Measurements from ENCODE around the gene RNF187. TPM values are rescaled to one million over a fixed set of nuclear protein-coding genes. Genes with fewer than 3 reads are reported as not detected.

Gene RNF187
- total RNA-seq, 1 experiment from 2014 or later: 137 TPM

GRCh38 chr1:228471154-228471761, 15.9 kb upstream of the RNF187 start:
- no peak overlapping the region for H2AFZ ChIP-seq (ENCODE audit: low read depth, low read length, poor library complexity, severe bottlenecking)
- no peaks in the 10 kb centered on the region for H3K79me2 ChIP-seq (ENCODE audit: insufficient read depth, low read length)
- BruUV-seq (replicated peaks): no TSS peak
- H3K4me3 ChIP-seq (replicated peaks in 1 of 2; ENCODE audit: low read depth in 1 of 2, low read length in 2 of 2): no peak overlapping the region
- no peaks in the 10 kb centered on the region for H3K9me2 ChIP-seq (ENCODE audit: insufficient read depth)
- DNase-seq (ENCODE audit: low read depth, low spot score) (no peak), ATAC-seq (no peak)
- no peaks in the 10 kb centered on the region for H4K20me1 ChIP-seq (ENCODE audit: insufficient read depth)
- ChIA-PET POLR2A (interaction anchor here (2.4 kb wide), 1 partner anchor 12 kb away, joined by 8 read pairs; a partner anchor contains a TSS), CTCF (interaction anchor here (1.2 kb wide), 2 partner anchors 8 to 13 kb away, joined by 4 read pairs; no protein-coding TSS in a partner anchor), RAD21 (ENCODE audit: low non-redundant PET in 1 of 2, low total read pairs in 2 of 2, uncharacterized antibody in 2 of 2, unreplicated experiment in 2 of 2) (no interaction called here)
- H3K4me1 ChIP-seq (ENCODE audit: control insufficient read depth in 1 of 2, insufficient read depth in 2 of 2, low read length in 2 of 2): peaks cover 0 to 12% of the 10 kb centered on the region in 2 experiments; a peak in 2 of 4 replicates
- H3K9ac ChIP-seq (ENCODE audit: low read length): no peak overlapping the region
- no peaks in the 10 kb centered on the region for H3K27me3 ChIP-seq (ENCODE audit: insufficient read depth, low read length)
- TF ChIP-seq SRF (IDR thresholded peaks at IDR 0.05; ENCODE audit: low read depth) (no peak), TCF7L2 (IDR thresholded peaks at IDR 0.05; ENCODE audit: borderline replicate concordance, extremely low read depth, insufficient read depth, insufficient read length) (no peak), EGR1 (IDR thresholded peaks at IDR 0.05; ENCODE audit: low read depth) (no peak), EZH2phosphoT487 (IDR thresholded peaks at IDR 0.05; ENCODE audit: borderline replicate concordance) (no peak), JUND (IDR thresholded peaks at IDR 0.05) (no peak), ZFX (IDR thresholded peaks at IDR 0.05) (no peak), SIN3A (IDR thresholded peaks at IDR 0.05; ENCODE audit: low read depth) (no peak), RAD21 (IDR thresholded peaks at IDR 0.05; ENCODE audit: low read depth) (no peak), ELF1 (IDR thresholded peaks at IDR 0.05; ENCODE audit: borderline replicate concordance, low read depth) (no peak), YY1 (IDR thresholded peaks at IDR 0.05; ENCODE audit: extremely low read depth, insufficient replicate concordance, low read depth, low read length) (no peak), REST (IDR thresholded peaks at IDR 0.05; ENCODE audit: low read depth) (no peak), SP1 (IDR thresholded peaks at IDR 0.05; ENCODE audit: low read depth) (no peak)
- TF ChIP-seq, protein P1, sequence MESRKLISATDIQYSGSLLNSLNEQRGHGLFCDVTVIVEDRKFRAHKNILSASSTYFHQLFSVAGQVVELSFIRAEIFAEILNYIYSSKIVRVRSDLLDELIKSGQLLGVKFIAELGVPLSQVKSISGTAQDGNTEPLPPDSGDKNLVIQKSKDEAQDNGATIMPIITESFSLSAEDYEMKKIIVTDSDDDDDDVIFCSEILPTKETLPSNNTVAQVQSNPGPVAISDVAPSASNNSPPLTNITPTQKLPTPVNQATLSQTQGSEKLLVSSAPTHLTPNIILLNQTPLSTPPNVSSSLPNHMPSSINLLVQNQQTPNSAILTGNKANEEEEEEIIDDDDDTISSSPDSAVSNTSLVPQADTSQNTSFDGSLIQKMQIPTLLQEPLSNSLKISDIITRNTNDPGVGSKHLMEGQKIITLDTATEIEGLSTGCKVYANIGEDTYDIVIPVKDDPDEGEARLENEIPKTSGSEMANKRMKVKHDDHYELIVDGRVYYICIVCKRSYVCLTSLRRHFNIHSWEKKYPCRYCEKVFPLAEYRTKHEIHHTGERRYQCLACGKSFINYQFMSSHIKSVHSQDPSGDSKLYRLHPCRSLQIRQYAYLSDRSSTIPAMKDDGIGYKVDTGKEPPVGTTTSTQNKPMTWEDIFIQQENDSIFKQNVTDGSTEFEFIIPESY (IDR thresholded peaks at IDR 0.05; ENCODE audit: extremely low read depth, insufficient replicate concordance, low read length): no peak
- TF ChIP-seq, protein P2, sequence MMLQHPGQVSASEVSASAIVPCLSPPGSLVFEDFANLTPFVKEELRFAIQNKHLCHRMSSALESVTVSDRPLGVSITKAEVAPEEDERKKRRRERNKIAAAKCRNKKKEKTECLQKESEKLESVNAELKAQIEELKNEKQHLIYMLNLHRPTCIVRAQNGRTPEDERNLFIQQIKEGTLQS (IDR thresholded peaks at IDR 0.05): no peak
- H3K27ac ChIP-seq (ENCODE audit: low read depth, low read length): no peak overlapping the region
- no peak overlapping the region for H3K4me2 ChIP-seq (ENCODE audit: low read length)
- no peaks in the 10 kb centered on the region for H3K36me3 ChIP-seq (ENCODE audit: control insufficient read depth in 1 of 2, insufficient read depth in 2 of 2, low read length in 2 of 2)
- intact Hi-C loops (cut with micrococcal nuclease): no loop called here
- no peaks in the 10 kb centered on the region for H3K9me3 ChIP-seq (ENCODE audit: control insufficient read depth in 1 of 2, insufficient read depth in 1 of 2, low read depth in 1 of 2, low read length in 2 of 2)

All from HCT116 (cell line).